MM.1S (cell line): ENCODE results near the gene B3GNT4.

ENCODE experiments used
- DNase-seq: peaks from one replicate; pipeline ENCODE4 v3.0.0-alpha.2; 2015
- H2AFZ ChIP-seq: fragments of 300-600 bp; sonication (generic); 2 replicates; pipeline ENCODE4 v1.6.0; 2016; ENCODE audit warnings: antibody characterized with exemption, low read length
- H3F3A ChIP-seq: fragments of 300-600 bp; sonication (generic); 2 replicates; pipeline ENCODE4 v1.6.1; 2016; ENCODE audit warnings: mild to moderate bottlenecking, antibody characterized with exemption, low read length, moderate library complexity, mixed read lengths; ENCODE audit not compliant: insufficient read depth
- H3K27ac ChIP-seq: fragments of 300-600 bp; sonication (generic); 2 replicates; pipeline ENCODE4 v1.5.1; 2016; ENCODE audit warnings: mild to moderate bottlenecking, low read length
- H3K27me3 ChIP-seq: fragments of 300-600 bp; sonication (generic); replicated peaks from 2 replicates; pipeline ENCODE4 v1.6.0; 2016; ENCODE audit warnings: low read length; ENCODE audit not compliant: insufficient read depth
- H3K36me3 ChIP-seq: fragments of 300-600 bp; sonication (generic); replicated peaks from 2 replicates; pipeline ENCODE4 v1.6.1; 2016; ENCODE audit warnings: mild to moderate bottlenecking, low read length, mixed read lengths; ENCODE audit not compliant: insufficient read depth
- H3K4me1 ChIP-seq: fragments of 300-600 bp; sonication (generic); 2 replicates; pipeline ENCODE4 v1.6.1; 2016; ENCODE audit warnings: low read length, mixed read lengths
- H3K4me2 ChIP-seq: fragments of 300-600 bp; sonication (generic); 2 replicates; pipeline ENCODE4 v1.6.0; 2016; ENCODE audit warnings: low read depth, low read length
- H3K4me3 ChIP-seq: fragments of 300-600 bp; sonication (generic); 2 replicates; pipeline ENCODE4 v1.5.1; 2016; ENCODE audit warnings: low read length, mixed read lengths
- H3K79me2 ChIP-seq: fragments of 300-600 bp; sonication (generic); 2 replicates; pipeline ENCODE4 v1.6.1; 2016; ENCODE audit warnings: mixed run types, low read length, mixed read lengths
- H3K9ac ChIP-seq: fragments of 300-600 bp; sonication (generic); 2 replicates; pipeline ENCODE4 v1.6.1; 2016; ENCODE audit warnings: low read length, mixed read lengths
- H3K9me2 ChIP-seq: fragments of 300-600 bp; sonication (generic); replicated peaks from 2 replicates; pipeline ENCODE4 v1.6.1; 2016; ENCODE audit warnings: mild to moderate bottlenecking, low read length, mixed read lengths; ENCODE audit not compliant: insufficient read depth
- H3K9me3 ChIP-seq: fragments of 300-600 bp; sonication (generic); replicated peaks from 2 replicates; pipeline ENCODE4 v1.6.1; 2016; ENCODE audit warnings: mild to moderate bottlenecking, low read length, mixed read lengths; ENCODE audit not compliant: insufficient read depth
- H4K20me1 ChIP-seq: fragments of 300-600 bp; sonication (generic); 2 replicates; pipeline ENCODE4 v1.6.1; 2016; ENCODE audit warnings: mild to moderate bottlenecking, low read length, moderate library complexity, mixed read lengths; ENCODE audit not compliant: insufficient read depth
- EZH2 ChIP-seq: fragments of 300-600 bp; sonication (generic); optimal IDR thresholded peaks from 2 replicates; pipeline ENCODE3; 2017; ENCODE audit warnings: low read depth, mild to moderate bottlenecking, antibody characterized with exemption, low read length, mixed read lengths
- EZH2phosphoT487 ChIP-seq: fragments of 300-600 bp; sonication (generic); IDR thresholded peaks from 2 replicates; pipeline ENCODE4 v1.6.1; 2018; ENCODE audit warnings: antibody characterized with exemption, low read length
- TF ChIP-seq, protein P1 (sequence below): fragments of 300-600 bp; sonication (generic); IDR thresholded peaks from 2 replicates; pipeline ENCODE4 v1.5.1; 2016; ENCODE audit warnings: antibody characterized with exemption, low read length, mixed read lengths

The B3GNT4 gene

GRCh38 chr12:122162976-122163375 is 40.5 kb upstream of the B3GNT4 start:
- no peaks in the 10 kb centered on the region for H3K36me3 ChIP-seq
- H3K9me3 ChIP-seq = no peaks in the 10 kb centered on the region
- no peaks in the 10 kb centered on the region for H3K9me2 ChIP-seq
- DNase-seq = no peak
- H3K4me2 ChIP-seq = no peak overlapping the region
- H3K27ac ChIP-seq = no peak overlapping the region
- H2AFZ ChIP-seq = no peak overlapping the region
- no peaks in the 10 kb centered on the region for H3F3A ChIP-seq
- no peaks in the 10 kb centered on the region for H3K4me1 ChIP-seq
- no peaks in the 10 kb centered on the region for H4K20me1 ChIP-seq
- H3K27me3 ChIP-seq = no peaks in the 10 kb centered on the region
- H3K79me2 ChIP-seq = no peaks in the 10 kb centered on the region
- no peak overlapping the region for H3K9ac ChIP-seq
- TF ChIP-seq, protein P1, sequence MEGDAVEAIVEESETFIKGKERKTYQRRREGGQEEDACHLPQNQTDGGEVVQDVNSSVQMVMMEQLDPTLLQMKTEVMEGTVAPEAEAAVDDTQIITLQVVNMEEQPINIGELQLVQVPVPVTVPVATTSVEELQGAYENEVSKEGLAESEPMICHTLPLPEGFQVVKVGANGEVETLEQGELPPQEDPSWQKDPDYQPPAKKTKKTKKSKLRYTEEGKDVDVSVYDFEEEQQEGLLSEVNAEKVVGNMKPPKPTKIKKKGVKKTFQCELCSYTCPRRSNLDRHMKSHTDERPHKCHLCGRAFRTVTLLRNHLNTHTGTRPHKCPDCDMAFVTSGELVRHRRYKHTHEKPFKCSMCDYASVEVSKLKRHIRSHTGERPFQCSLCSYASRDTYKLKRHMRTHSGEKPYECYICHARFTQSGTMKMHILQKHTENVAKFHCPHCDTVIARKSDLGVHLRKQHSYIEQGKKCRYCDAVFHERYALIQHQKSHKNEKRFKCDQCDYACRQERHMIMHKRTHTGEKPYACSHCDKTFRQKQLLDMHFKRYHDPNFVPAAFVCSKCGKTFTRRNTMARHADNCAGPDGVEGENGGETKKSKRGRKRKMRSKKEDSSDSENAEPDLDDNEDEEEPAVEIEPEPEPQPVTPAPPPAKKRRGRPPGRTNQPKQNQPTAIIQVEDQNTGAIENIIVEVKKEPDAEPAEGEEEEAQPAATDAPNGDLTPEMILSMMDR = no peak
- TF ChIP-seq EZH2phosphoT487 (no peak), EZH2 (no peak)
- H3K4me3 ChIP-seq = no peak overlapping the region

DNA sequence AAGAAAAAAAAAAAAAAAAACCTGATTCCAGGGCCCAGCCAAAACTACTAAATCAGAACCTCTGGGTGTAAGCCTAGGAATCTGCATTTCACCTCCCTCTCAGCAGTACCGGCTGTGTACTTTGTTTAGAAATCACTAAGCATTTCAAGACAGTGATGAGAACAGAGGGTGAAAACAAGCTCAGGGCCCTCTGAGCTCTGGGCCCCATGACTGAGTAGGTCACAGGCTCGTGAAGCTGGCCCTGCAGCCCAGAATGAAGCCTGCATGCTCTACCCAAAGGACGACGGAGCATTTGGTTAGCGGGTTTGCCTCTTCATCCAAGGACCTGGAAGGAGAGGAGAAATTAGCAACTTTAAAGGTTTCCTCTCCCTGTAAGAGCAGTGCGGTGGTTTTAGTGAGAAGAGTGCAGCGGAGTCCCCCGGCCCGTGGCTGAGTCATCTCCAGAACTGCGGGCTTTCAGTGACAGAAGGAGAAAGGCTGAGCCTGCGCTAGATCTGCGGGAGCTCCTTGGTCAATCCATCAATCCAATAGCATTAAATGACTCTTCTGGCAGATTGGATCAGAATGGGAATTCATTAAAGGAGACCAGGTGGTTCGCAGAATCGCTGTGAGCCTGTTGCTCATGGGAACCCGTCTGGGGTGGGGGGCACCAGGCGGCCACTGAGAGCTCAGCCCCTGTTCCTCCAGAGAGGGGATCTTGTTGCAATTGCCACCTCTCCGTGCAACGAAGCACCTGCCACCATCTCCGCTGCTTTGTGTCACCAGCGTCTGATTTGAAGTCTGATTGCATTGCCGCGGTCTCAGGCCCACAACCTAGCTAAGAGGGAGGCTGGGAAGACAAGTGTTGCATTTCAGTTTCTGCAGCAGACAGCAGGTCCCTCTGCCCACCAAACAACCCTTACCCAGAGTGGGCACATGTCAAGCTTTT is 36.8 kb upstream of the B3GNT4 start:
- Histone ChIP-seq H2AFZ (no peak overlapping the region), H3K79me2 (no peaks in the 10 kb centered on the region), H3F3A (no peaks in the 10 kb centered on the region), H3K9me2 (no peaks in the 10 kb centered on the region), H4K20me1 (no peaks in the 10 kb centered on the region), H3K9me3 (no peaks in the 10 kb centered on the region), H3K9ac (no peak overlapping the region), H3K27me3 (no peaks in the 10 kb centered on the region), H3K4me1 (no peaks in the 10 kb centered on the region), H3K4me3 (no peak overlapping the region), H3K4me2 (no peak overlapping the region), H3K27ac (no peak overlapping the region), H3K36me3 (no peaks in the 10 kb centered on the region)
- TF ChIP-seq EZH2 = no peak
- TF ChIP-seq, protein P1 = no peak
- TF ChIP-seq EZH2phosphoT487 = no peak
- no peak for DNase-seq

GRCh38 chr12:122167356-122167925 is 36.1 kb upstream of the B3GNT4 start:
- no peak overlapping the region for H3K27ac ChIP-seq
- H3K9ac ChIP-seq = no peak overlapping the region
- H3K79me2 ChIP-seq = no peaks in the 10 kb centered on the region
- H3K9me2 ChIP-seq = no peaks in the 10 kb centered on the region
- no peak overlapping the region for H3K4me3 ChIP-seq
- TF ChIP-seq, protein P1 = no peak
- no peak for TF ChIP-seq EZH2
- TF ChIP-seq EZH2phosphoT487 = no peak
- DNase-seq = no peak
- no peaks in the 10 kb centered on the region for H3K27me3 ChIP-seq
- no peaks in the 10 kb centered on the region for H3F3A ChIP-seq
- H3K9me3 ChIP-seq = no peaks in the 10 kb centered on the region
- H2AFZ ChIP-seq = no peak overlapping the region
- no peaks in the 10 kb centered on the region for H4K20me1 ChIP-seq
- H3K4me1 ChIP-seq = no peaks in the 10 kb centered on the region
- no peaks in the 10 kb centered on the region for H3K36me3 ChIP-seq
- H3K4me2 ChIP-seq = no peak overlapping the region
